SK-N-SH (cell line): Measurements from ENCODE around the gene PPM1F.

Source experiments
- CHD2 ChIP-seq: fragments of 150-350 bp; IDR thresholded peaks from 2 replicates; pipeline ENCODE4 v1.6.1; 2018; ENCODE audit warnings: low read length; ENCODE audit not compliant: partially characterized antibody
- CTCF ChIP-seq: fragments of 200-600 bp; sonication (generic); IDR thresholded peaks from 2 replicates; pipeline ENCODE4 v1.6.1; 2017; ENCODE audit warnings: antibody characterized with exemption, mild to moderate bottlenecking, moderate library complexity
- EP300 ChIP-seq, 2 experiments: IDR thresholded peaks; 2 replicates each; pipeline versions ENCODE4 v1.4.0 to v1.6.1; 2012; ENCODE audit warnings: borderline replicate concordance in 1 of 2, low read depth in 1 of 2, low read length in 1 of 2
- EZH2phosphoT487 ChIP-seq: fragments of 200-600 bp; sonication (generic); IDR thresholded peaks from 2 replicates; pipeline ENCODE4 v1.6.1; 2017; ENCODE audit warnings: low read depth, mixed run types, mild to moderate bottlenecking, antibody characterized with exemption, moderate library complexity, borderline replicate concordance
- FOXM1 ChIP-seq: IDR thresholded peaks from 2 replicates; pipeline ENCODE4 v1.4.0; 2012; ENCODE audit warnings: low read depth, mild to moderate bottlenecking
- GABPA ChIP-seq: IDR thresholded peaks from 2 replicates; pipeline ENCODE4 v1.4.0; 2012; ENCODE audit warnings: low read depth, mild to moderate bottlenecking
- NFIC ChIP-seq: IDR thresholded peaks from 2 replicates; pipeline ENCODE4 v1.4.0; 2012; ENCODE audit warnings: borderline replicate concordance
- NRF1 ChIP-seq: IDR thresholded peaks from 2 replicates; pipeline ENCODE4 v1.6.1; 2012; ENCODE audit warnings: low read depth, mild to moderate bottlenecking, low read length
- REST ChIP-seq: IDR thresholded peaks from 2 replicates; pipeline ENCODE4 v1.6.1; 2012; ENCODE audit warnings: mild to moderate bottlenecking, low read depth, low read length, moderate library complexity
- RFX5 ChIP-seq: IDR thresholded peaks from 2 replicates; pipeline ENCODE4 v1.6.1; 2012; ENCODE audit warnings: mild to moderate bottlenecking, improper control_type of control experiment, low read length
- SMC3 ChIP-seq: IDR thresholded peaks from 2 replicates; pipeline ENCODE4 v1.6.1; 2012; ENCODE audit warnings: low read depth, low read length, improper control_type of control experiment
- TAF1 ChIP-seq: IDR thresholded peaks from 2 replicates; pipeline ENCODE4 v1.6.1; 2012; ENCODE audit warnings: low read depth, mild to moderate bottlenecking, low read length, moderate library complexity, borderline replicate concordance
- TEAD4 ChIP-seq: IDR thresholded peaks from 2 replicates; pipeline ENCODE4 v1.4.0; 2012; ENCODE audit warnings: mild to moderate bottlenecking, borderline replicate concordance; ENCODE audit not compliant: insufficient read depth
- USF1 ChIP-seq: IDR thresholded peaks from 2 replicates; pipeline ENCODE4 v1.4.0; 2012; ENCODE audit warnings: low read depth, borderline replicate concordance

GRCh38 chr22:21902296-21903087 is 50.2 kb downstream of the PPM1F start:
- TF ChIP-seq EZH2phosphoT487 (no peak), CTCF (no peak), NFIC (no peak), NRF1 (no peak), EP300 (IDR thresholded peaks at IDR 0.05; ENCODE audit: borderline replicate concordance in 1 of 2, low read depth in 1 of 2, low read length in 1 of 2) (no peak), REST (no peak), GABPA (no peak), TAF1 (no peak), FOXM1 (no peak), SMC3 (no peak), CHD2 (no peak), RFX5 (no peak), USF1 (no peak), TEAD4 (no peak)
